ENCODE measurements around the gene SART1. TPM values are rescaled to one million over a fixed set of nuclear protein-coding genes. Genes with fewer than 3 reads are reported as not detected.

Gene SART1
- total and polyA plus RNA-seq, 7 donors: 22.2 to 50.0 (median 36.7) TPM

GRCh38 chr11:66011785-66012303 lies 50.3 kb downstream of the SART1 start, which contains the start of gene CST6:
CST6 (plus strand) TSS chr11:66012008; CDS start chr11:66012045, 37 bp downstream.
- intact Hi-C loops (cut with DNase I): no loop called here
- Histone ChIP-seq H3K9me3 (no peaks in the 10 kb centered on the region), H3K27ac (no peak within 1 kb of the TSS), H3K27me3 (peaks cover 15 to 29% (median 27%) of the 10 kb centered on the region in 3 donors), H3K36me3 (no peaks in the 10 kb centered on the region), H3K4me1 (peaks cover 0 to 11% (median 8%) of the 10 kb centered on the region in 4 donors), H3K4me3 (peak within 1 kb of the TSS in 3 of 4 donors; percentile 7 to 37 (median 28))
- TF ChIP-seq EP300 (IDR thresholded peaks at IDR 0.05) (no peak), CTCF (IDR thresholded peaks at IDR 0.05) (no peak), POLR2A (IDR thresholded peaks at IDR 0.05) (no peak), POLR2AphosphoS5 (IDR thresholded peaks at IDR 0.05) (no peak)
- WGBS, 2 donors: 3 to 7% methylated on average over 61 of the region's 61 CpGs
- DNase-seq: no peak

GRCh38 chr11:66012371-66012945 lies 50.9 kb downstream of the SART1 start:
- no peak for DNase-seq
- intact Hi-C loops (cut with DNase I): no loop called here
- 50 to 63% methylated on average over 11 to 12 of the region's 12 CpGs for WGBS, 2 donors
- Histone ChIP-seq H3K4me1 (peaks cover 0 to 11% (median 8%) of the 10 kb centered on the region in 4 donors), H3K4me3 (peak overlapping the region in 1 of 4 donors; percentile 7), H3K27ac (no peak overlapping the region), H3K9me3 (no peaks in the 10 kb centered on the region), H3K36me3 (no peaks in the 10 kb centered on the region), H3K27me3 (peaks cover 15 to 29% (median 27%) of the 10 kb centered on the region in 3 donors)
- TF ChIP-seq EP300 (IDR thresholded peaks at IDR 0.05): no peak
- TF ChIP-seq POLR2A (IDR thresholded peaks at IDR 0.05): no peak
- TF ChIP-seq POLR2AphosphoS5 (IDR thresholded peaks at IDR 0.05): no peak
- TF ChIP-seq CTCF (IDR thresholded peaks at IDR 0.05): no peak

GRCh38 chr11:66012946-66013761 lies 51.6 kb downstream of the SART1 start:
- intact Hi-C loops (cut with DNase I): no loop called here
- 50 to 52% methylated on average over 12 of the region's 12 CpGs for WGBS, 2 donors
- H3K27ac ChIP-seq: no peak overlapping the region

GRCh38 chr11:66013762-66014100 lies 52.2 kb downstream of the SART1 start:
- intact Hi-C loops (cut with DNase I): no loop called here
- H3K36me3 ChIP-seq: no peaks in the 10 kb centered on the region
- H3K4me1 ChIP-seq: peaks cover 0 to 11% (median 8%) of the 10 kb centered on the region in 4 donors
- WGBS, 2 donors: 59 to 80% methylated on average over 7 of the region's 7 CpGs
- H3K27ac ChIP-seq: no peak overlapping the region
- H3K4me3 ChIP-seq: no peak overlapping the region
- TF ChIP-seq CTCF (IDR thresholded peaks at IDR 0.05): no peak
- TF ChIP-seq POLR2A (IDR thresholded peaks at IDR 0.05): no peak
- no peak for TF ChIP-seq EP300 (IDR thresholded peaks at IDR 0.05)
- no peak for TF ChIP-seq POLR2AphosphoS5 (IDR thresholded peaks at IDR 0.05)
- H3K27me3 ChIP-seq: peaks cover 15 to 29% (median 27%) of the 10 kb centered on the region in 3 donors
- no peak for DNase-seq
- no peaks in the 10 kb centered on the region for H3K9me3 ChIP-seq

More at GRCh38 chr11:66012946-66013761, 51.6 kb downstream of the SART1 start:
- H3K4me1 ChIP-seq: peaks cover 0 to 11% (median 8%) of the 10 kb centered on the region in 4 donors
- H3K4me3 ChIP-seq: no peak overlapping the region
- TF ChIP-seq CTCF (IDR thresholded peaks at IDR 0.05) (no peak), POLR2A (IDR thresholded peaks at IDR 0.05) (no peak), EP300 (IDR thresholded peaks at IDR 0.05) (no peak), POLR2AphosphoS5 (IDR thresholded peaks at IDR 0.05) (no peak)
- H3K9me3 ChIP-seq: no peaks in the 10 kb centered on the region
- H3K36me3 ChIP-seq: no peaks in the 10 kb centered on the region
- H3K27me3 ChIP-seq: peaks cover 15 to 29% (median 27%) of the 10 kb centered on the region in 3 donors
- DNase-seq: no peak

Measured in sigmoid colon (tissue), 7 donors.